Stomach (tissue), 4 donors: ENCODE results near the gene UBE2M.
A peak's percentile ranks its signal among the peaks of the same experiment; 100 is the strongest.

Experiments used
- CTCF ChIP-seq, 7 experiments: fragments of 450-650 bp in 4 of 7; fragments of 200-600 bp in 3 of 7; sonication (generic) in 3 of 7; IDR thresholded peaks; one replicate each; pipeline ENCODE4 v1.5.1; 2016 to 2019; ENCODE audit warnings: antibody characterized with exemption in 7 of 7, control low read depth in 2 of 7, mild to moderate bottlenecking in 1 of 7
- EP300 ChIP-seq: sonication (generic); formaldehyde crosslinking; IDR thresholded peaks from one replicate; pipeline ENCODE4 v1.6.1; 2017; ENCODE audit warnings: antibody characterized with exemption
- POLR2A ChIP-seq, 4 donors: fragments of 450-650 bp; IDR thresholded peaks; one replicate each; pipeline ENCODE4 v1.6.1; 2016; ENCODE audit warnings: antibody characterized with exemption in 4 of 4, control low read depth in 2 of 4, mild to moderate bottlenecking in 1 of 4, moderate library complexity in 1 of 4
- POLR2AphosphoS5 ChIP-seq, 3 donors: sonication (generic); formaldehyde crosslinking; IDR thresholded peaks; one replicate each; pipeline ENCODE4 v1.6.1; 2016; ENCODE audit warnings: antibody characterized with exemption in 3 of 3

DNA sequence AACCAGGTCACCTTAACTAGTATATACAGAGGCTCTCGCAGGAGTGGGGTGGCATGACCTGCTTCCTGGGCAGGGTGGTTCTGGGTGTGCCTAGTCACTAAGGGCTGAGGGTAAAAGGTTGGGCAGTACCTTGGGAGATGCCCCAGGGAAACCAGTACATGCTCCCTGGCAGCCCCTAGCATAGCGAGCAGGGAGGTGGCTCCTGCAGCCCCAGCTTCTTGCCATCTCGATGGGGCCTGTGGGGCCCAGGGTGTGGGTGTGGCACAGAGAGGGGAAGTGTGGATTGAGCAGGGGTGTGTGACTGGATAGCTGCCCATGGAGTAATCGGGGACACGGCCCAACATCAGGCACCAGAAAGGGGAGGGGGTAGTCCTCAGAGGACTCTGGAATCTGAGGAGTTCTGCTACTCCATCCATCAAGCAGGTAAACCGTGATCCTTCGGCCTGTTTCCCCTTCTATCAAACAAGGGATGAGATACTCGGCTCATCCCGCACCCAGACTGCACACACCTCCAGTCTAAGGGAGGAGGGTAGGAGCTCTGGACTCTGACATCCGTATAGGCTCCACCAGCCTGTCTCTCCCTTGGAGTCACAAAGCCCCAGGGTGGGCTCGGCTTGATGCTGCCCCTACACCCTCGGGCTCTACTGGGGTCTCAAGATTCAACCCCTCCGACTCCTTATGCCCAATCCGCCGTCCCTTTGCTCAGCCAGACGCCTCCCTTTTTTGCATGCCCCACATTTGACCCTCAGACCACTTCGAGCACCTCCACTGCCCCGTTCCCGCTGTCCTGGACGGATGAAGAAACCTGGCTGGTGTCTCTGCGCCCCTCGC, 39.9 kb downstream of the UBE2M start:
- TF ChIP-seq CTCF (IDR thresholded peaks at IDR 0.05) (peak in 3 of 7 experiments; percentile 28 to 58 (median 35)), POLR2A (IDR thresholded peaks at IDR 0.05) (no peak), EP300 (no peak), POLR2AphosphoS5 (IDR thresholded peaks at IDR 0.05) (no peak)
